Esophagus squamous epithelium (tissue), 4 donors: ENCODE measurements around the gene CNOT2.

ENCODE experiments used
- CTCF ChIP-seq, 6 experiments: fragments of 450-650 bp in 4 of 6; fragments of 200-600 bp in 2 of 6; sonication (generic) in 2 of 6; IDR thresholded peaks; one replicate each; pipeline ENCODE4 v1.5.1; 2016 to 2019; ENCODE audit warnings: antibody characterized with exemption in 6 of 6, mild to moderate bottlenecking in 4 of 6, moderate library complexity in 4 of 6
- POLR2A ChIP-seq, 4 donors: fragments of 450-650 bp; IDR thresholded peaks; one replicate each; pipeline ENCODE4 v1.6.1; 2017; ENCODE audit warnings: antibody characterized with exemption in 4 of 4, mild to moderate bottlenecking in 4 of 4, moderate library complexity in 3 of 4

DNA sequence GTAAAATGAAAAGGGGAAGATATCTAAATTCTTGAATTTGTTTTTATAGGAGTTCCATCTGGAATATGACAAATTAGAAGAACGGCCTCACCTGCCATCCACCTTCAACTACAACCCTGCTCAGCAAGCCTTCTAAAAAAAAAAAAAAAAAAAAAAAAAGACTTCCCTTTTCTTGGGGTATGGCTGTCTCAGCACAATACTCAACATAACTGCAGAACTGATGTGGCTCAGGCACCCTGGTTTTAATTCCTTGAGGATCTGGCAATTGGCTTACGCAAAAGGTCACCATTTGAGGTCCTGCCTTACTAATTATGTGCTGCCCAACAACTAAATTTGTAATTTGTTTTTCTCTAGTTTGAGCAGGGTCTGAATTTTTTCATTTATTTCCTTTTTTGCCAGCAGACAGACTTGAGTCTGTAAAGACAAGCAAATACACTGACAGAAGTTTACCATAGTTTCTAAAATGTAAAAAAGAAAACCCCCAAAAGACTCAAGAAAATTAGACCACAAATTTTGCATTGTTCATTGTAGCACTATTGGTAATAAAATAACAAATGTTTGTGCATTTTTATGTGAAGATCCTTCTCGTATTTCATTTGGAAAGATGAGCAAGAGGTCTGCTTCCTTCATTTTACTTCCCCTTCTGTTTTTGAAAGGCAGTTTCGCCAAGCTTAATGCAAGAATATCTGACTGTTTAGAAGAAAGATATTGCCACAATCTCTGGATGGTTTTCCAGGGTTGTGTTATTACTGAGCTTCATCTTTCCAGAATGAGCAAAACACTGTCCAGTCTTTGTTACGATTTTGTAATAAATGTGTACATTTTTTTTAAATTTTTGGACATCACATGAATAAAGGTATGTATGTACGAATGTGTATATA lies 110.8 kb downstream of the CNOT2 start:
- TF ChIP-seq CTCF (IDR thresholded peaks at IDR 0.05), result no peak
- no peak for TF ChIP-seq POLR2A (IDR thresholded peaks at IDR 0.05)
